ENCODE measurements around the gene PGLYRP1.

Gene PGLYRP1, protein sequence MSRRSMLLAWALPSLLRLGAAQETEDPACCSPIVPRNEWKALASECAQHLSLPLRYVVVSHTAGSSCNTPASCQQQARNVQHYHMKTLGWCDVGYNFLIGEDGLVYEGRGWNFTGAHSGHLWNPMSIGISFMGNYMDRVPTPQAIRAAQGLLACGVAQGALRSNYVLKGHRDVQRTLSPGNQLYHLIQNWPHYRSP

DNA sequence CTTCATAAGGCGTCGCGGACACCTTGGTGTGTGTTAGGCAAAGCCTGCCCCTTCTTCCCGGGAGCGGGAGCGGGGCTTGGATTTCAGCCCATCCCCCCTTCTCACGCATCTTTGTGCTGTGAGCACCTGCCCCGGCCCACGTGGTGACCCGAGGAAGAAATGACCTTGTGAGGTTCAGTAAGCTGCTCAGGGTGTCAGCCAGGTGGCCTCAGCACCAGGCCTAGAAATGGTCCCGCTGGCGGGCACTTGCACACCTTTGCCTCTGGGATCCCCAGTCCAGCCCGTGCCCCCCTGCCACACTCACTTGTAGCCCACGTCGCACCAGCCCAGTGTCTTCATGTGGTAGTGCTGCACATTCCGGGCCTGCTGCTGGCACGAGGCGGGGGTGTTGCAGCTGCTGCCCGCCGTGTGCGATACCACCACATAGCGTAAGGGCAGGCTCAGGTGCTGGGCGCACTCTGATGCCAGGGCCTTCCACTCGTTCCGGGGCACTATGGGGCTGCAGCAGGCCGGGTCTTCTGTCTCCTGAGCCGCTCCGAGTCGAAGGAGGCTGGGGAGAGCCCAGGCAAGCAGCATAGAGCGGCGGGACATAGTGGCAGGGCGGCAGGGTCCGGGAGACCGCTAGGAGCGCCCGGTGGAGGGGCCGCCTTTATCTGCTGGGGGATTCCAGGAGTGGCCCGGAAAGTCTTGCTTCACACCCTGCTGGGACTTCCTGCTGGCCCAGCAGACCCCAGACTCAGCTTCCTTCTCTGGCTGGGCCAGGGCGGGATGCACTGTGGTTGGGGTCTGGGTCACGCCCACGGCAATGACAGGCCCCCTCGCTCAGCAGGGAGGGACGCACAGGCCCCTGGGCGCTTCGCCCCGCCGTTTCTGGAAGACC, at the start of gene PGLYRP1:
Gene PGLYRP1 (minus strand): TSS at position 623 of the 880 bp plus-strand sequence. CDS start 32 bp downstream, at position 591.
- no peak for DNase-seq (ENCODE audit: low read depth)

DNA sequence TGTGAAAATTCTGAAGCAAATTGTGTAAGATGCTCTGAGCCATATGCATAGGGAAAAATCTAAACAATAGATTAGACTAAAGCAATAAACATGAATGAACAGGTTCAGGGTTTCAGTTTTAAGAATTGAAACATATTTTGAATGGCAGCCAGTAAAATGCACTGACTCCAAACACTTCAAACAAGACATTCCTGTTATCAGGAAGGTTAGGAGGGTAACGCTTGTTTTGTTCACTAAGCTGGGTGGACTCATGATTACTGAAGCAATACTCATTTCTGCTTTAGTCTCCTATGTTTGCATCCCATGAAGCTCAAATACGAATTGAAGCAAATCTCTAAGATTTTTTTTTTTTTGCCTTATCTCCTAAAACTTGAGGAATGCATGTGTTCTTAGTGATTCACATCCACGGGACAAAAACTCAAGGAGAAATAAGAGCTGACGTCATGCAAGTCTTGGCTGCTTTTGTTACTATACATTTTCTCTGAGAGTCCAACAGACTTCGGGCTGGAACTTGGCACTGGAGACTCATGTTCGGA, 47.0 kb upstream of the PGLYRP1 start:
- no peak for DNase-seq (ENCODE audit: low read depth)

DNA sequence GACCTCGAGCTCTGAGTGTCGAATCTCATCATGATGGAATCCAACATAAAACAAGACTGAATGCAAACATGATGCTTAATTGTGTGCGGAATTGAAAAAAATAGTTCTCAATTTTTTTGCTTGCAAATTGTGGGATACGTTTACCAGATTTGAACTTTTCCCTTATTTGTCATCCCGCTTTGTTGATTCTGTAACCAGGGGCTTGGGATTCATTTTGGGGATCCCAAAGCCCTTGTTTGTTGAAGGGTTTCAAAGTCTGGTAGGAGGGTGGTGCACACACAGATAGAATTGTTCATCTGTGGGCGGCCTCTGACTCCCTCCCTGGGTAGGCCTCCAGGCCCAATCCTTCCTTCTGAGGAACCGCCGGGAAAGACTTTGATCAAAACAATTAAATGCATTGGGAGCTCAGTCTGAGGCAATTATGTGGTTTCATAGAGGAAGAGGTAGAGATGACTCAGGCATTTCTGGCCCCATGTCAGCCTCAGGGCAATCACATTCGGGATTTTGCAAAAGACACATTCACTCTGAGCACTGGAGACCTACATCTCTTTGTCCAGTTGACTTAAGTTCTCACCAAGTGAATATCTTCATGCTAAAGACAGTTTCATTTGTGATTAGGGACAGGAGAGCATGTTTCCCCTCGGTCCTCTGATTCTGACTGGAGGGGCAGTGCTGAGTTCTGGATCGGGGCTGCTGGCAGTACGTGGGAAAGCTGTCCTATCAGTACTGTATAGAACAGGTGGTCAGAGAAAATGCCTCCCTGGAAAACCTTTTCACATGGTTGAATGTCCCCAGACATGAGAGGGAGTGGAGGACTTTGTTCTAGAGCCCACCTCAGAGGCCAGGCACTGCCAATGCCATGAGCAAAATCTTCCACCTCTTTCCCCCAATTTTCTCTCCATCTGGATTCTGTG, 45.7 kb upstream of the PGLYRP1 start:
- DNase-seq (ENCODE audit: low read depth), result no peak

DNA sequence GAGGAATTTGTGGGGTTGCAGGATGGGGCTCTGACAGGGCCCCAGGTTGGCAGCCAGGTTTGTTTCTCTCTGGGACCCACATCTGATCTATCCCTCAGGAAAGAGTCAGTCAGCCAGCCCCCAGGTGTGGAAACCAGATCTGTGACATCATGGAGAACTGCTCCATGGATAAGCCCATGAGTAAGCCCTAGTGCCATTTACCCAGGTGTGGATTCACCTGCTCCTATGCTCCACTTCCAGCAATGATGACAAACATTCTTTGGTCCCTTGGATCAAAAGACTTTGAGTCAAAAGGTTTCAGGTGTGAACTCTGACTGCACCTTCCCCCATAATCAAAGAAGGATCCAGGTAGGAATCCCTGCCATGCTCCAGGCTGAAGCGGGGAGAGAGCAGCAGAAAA, 44.8 kb upstream of the PGLYRP1 start:
- no peak for DNase-seq (ENCODE audit: low read depth)

DNA sequence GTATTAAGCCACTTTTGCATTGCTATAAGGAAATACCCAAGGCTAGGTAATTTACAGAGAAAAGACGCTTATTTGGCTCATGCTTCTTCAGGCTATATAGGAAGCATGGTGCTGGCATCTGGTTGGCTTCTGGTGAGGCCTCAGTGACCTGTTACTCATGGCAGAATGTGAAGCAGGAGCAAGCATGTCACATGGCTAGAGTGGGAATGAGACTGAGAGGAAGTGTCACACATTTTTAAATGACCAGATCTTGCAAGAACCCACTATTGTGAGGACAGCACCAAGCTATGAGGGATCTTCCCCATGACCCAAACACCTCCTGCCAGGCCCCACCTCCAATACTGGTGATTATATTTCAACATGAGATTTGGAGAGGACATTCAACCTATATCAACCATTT, 43.6 kb upstream of the PGLYRP1 start:
- DNase-seq (ENCODE audit: low read depth), result no peak

DNA sequence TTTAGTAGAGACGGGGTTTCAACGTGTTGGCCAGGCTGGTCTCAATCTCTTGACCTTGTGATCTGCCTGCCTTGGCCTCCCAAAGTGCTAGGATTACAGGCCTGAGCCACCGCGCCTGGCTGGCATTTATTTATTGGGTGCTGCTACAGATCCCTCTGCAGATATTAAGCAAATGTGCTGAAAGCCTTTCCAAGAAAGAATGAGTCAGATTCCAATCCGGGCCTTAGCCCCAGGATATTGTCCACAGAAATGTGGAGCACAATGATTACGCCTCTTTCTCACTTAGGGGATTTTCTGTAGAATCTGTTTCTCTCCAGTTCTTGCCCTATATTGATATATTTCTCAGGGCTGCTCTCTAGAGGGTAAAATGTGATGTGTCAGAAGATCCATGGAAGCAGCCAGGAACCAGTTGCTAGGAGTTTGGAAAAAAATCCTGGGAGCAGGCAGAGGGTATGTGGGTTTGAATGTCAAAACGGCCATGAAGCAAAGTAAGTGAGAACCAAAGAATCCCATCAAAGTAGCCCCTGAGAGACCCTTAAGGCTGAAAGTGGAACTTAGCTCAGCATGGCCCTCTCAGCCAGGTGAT, 42.7 kb upstream of the PGLYRP1 start:
- no peak for DNase-seq (ENCODE audit: low read depth)

DNA sequence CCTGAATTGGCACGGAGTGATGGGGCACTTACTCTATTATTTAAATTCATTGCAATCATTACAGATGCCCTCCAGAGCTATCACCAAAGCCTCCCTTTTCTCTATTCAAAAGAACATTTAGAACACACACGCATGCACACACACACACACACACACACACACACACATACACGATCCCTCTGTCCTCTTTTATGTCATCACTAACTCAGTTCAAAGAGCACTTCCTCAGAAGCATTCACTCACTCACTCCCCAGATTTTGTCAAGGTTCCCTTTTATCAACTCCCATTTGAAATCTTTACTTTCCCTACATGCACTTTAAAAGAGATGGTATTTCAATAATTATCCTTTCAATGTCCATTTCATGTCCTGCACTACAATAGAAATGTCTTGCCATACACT, 40.3 kb upstream of the PGLYRP1 start:
- no peak for DNase-seq (ENCODE audit: low read depth)

DNA sequence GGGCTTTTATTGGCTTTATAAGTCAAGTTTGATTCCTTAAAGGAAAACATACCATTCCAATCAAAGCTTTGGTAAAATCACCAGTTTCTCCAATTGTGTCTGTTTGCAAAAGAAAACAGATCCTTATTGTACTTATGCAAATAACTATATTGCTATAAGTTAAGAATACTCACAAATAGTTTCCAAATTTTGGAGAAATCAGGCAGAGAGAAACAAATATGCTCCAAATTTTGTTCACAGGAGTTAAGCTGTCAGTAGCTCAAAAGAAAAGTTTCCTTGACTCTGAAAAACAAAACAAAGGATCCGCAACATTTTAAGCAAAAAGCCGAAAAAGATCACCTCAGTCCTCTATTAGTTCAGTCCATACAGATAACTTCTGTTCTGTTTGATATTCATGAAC, 37.2 kb upstream of the PGLYRP1 start:
- DNase-seq (ENCODE audit: low read depth), result no peak

DNA sequence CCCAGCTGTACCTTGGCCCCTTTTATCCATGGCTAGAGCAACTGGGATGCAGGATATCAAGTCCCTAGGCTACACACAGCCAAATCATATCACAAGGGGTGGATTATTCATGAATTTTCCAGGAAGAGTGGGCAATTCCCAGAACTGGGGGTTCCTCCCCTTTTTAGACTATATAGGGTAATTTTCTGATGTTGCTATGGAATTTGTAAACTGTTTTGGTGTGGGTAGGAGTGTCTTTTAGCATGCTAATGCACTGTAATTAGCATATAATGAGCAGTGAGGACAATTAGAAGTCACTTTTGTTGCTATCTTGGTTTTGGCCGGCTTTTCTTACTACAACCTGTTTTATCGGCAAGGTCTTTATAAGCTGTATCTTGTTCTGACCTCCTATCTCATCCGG, 35.9 kb upstream of the PGLYRP1 start:
- no peak for DNase-seq (ENCODE audit: low read depth)

DNA sequence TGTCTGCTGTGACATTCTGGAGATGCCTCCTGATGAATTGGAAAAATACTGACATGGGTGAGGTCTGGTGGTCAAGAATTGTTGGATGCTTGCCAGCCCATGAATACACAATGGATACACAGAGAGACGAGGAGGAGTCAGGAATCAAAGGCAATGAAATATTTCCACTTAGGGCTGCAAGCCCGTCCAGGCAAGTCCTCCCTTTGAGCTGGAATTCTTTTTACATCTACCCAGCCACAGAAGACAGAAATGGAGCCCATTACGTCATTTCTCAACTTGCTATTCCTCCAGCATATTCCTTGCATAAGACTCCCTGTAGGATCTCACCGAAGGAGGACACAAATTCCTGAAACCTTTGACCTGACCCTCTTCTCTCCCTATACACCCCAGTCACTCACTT, 33.7 kb upstream of the PGLYRP1 start:
- no peak for DNase-seq (ENCODE audit: low read depth)

DNA sequence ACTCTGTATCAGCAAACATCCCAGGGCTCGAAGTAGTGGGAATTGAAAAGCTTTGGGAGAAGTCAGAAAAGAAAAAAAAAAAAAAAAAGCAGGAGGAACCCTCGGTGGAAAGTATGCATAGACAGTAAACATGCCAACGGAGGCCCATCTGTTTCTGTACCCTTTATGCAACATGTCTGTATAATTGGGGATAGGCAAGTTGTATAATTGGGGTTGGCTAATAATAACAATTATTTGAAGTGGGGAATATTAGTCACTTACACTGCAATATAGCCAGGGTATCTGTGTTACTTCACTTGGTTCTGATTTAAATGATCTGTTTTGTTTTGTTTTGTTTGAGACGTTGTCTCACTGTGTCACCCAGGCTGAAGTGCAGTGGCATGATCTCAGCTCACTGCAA, 30.0 kb upstream of the PGLYRP1 start:
- DNase-seq (ENCODE audit: low read depth), result no peak

DNA sequence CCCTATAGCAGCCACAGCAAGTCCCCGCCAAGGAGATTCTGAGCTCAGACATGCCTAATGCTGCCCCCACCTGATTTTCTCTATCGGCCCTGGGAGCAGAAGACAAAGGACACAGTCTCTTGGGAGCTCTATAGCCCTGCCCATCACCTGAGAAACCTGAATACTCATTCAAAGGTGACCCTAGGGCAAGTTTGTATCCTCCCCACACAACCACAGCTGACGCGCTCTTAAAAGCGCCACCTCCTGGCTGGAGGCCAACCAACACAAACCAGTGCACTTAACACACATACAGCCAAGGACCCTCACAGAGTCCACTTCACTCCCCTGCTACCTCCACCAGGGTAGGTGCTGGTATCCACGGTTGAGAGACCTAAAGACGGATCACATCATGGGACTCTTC, 26.7 kb upstream of the PGLYRP1 start:
- no peak for DNase-seq (ENCODE audit: low read depth)

DNA sequence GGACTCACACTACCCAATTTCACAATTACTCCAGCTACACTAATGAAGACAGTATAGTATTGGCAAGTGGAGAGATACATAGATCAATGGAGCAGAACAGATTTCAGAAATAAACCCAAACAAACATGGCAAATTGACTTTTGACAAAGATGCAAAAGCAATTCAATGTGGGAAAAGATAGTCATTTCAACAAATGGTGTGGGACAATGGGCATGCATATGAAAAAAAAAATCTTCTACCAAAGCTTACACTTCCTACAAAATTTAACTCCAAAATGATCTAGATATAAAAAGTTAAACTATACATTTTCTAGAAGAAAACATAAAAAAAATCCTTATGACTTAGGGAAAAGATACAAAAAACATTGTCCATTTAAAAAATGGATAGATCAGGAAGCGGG, 20.7 kb upstream of the PGLYRP1 start:
- no peak for DNase-seq (ENCODE audit: low read depth)

DNA sequence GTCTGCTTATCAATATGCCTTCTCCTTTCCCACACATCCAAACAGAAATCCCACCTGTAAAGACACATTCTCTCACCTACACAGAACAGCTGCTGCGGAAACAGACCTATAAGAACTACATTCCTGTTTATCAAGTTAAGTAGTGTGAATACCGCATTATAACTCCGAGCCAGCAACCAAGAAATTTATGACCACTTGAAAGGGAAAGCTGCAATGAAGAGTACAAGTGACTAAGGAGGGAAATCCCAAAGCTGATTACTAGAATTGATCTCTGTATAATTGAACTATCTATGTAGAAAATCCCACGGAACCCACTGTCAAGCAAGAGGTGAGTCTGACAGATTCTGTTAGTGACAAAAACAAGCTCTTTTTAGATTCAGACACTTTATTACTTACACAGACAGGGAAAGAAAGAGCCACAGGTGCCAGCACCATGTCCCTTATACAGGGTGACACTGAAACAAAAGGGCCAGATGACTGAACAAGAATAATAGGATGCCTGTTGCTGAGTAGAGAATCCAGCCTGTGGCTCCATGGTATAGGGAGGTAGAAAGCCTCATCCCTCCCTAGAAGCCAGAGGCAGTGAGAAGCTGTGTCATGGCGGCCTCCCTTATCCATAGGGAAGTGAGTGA, 19.5 kb upstream of the PGLYRP1 start:
- no peak for DNase-seq (ENCODE audit: low read depth)

DNA sequence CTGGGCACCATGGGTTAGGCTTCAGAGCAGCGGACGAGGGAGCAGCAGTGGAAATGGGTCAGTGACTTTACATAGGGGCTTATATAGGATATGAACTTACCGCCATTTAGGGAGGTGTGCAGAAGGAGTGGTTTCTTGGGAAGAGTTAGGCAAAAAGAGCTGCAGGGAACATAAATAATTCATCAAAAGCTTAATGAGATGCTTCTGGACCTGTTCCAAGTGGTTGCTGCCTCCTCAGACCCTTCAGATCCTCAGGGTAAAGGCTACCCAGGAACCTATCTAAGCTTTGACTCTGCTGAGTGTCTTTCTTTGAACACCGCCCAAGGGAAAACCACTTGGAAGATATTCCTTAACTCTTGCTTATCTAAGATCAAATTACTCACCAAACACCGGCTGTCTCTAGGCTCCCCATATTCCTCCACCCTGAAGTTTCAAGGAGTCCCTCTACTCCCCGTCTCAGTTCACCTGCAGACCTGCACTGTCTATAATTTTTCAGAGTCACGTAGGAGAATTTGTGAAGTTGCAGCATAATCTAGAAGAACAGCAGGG, 18.2 kb upstream of the PGLYRP1 start, which contains the start of gene IGFL4:
Gene IGFL4 (minus strand): TSS at position 51 of the 549 bp plus-strand sequence. CDS start 40 bp downstream, at position 11.
- DNase-seq (ENCODE audit: low read depth), result no peak

DNA sequence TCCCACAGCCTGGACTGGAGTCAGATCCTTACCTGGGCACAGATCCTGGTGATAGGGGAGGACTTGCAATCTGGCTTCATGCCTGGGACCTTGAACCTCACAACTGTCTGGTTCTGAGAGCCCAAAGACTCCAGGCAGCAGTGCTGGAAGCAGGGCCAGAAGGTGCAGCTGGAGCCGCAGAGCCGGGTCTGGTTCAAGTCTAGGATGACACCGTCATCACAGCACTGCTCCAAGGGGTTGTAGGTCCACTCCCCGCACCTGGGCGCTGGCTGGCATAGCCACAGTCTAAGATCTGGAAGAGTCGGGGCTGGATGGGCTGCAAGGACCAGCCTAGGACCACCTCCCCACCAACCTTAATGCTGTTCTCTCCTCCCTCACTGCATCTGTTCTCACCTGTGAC, 17.3 kb upstream of the PGLYRP1 start:
- DNase-seq (ENCODE audit: low read depth), result no peak

DNA sequence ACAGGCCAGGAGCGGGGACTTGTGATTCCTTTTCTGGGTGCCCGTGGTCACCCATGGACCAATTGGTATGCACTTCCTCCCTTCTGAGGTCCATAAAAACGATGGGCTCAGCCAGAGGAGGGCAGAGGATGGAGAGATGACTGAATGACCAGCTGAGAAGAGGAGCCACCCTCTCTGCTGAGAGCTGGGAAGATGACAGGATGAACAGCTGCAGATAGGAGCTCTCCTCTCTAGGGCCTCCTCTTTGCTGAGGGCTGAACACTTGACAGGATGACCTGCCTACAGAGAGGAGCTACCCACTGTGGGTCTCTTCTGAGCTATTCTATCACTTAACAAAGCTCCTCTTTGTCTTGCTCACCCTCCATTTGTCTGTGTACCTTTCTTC, 13.9 kb upstream of the PGLYRP1 start:
- DNase-seq (ENCODE audit: low read depth), result no peak

DNA sequence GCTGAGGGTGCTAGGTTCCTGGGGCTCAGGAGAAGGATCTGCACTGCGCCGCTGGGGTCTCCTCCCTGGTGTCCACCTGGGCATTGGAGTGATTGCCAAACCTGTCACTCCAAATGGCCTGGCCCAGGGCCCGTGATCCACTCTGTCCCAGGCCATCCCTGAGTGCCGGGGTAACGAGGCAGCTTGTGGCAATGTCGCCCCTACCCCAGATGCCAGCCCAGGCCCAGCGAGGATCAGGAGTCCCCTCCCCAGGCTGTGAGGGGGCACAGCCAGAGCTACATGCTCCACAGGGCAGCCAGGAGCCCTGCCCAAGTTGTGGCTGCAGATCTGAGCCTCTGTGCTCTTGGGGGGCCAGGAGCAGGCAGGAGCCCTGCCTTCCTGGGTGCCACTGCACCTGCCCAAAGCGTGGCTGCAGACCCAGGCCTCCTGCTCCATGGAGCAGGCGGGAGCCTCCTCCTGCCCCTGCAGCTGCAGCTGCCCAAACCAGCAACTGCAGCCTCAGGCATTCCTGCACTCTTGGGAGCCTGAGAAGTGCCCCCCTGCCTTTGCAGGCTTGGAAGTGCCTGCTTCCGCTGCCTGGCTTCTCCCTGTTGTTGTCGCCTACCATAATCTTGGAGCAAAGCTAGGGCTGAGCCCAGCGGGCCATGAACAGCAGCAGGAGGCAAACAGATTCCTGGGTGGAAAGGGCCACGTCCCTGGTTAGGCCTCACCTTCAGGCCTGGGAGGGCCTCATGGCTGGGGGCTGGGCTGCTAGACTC, 13.3 kb upstream of the PGLYRP1 start:
- no peak for DNase-seq (ENCODE audit: low read depth)

DNA sequence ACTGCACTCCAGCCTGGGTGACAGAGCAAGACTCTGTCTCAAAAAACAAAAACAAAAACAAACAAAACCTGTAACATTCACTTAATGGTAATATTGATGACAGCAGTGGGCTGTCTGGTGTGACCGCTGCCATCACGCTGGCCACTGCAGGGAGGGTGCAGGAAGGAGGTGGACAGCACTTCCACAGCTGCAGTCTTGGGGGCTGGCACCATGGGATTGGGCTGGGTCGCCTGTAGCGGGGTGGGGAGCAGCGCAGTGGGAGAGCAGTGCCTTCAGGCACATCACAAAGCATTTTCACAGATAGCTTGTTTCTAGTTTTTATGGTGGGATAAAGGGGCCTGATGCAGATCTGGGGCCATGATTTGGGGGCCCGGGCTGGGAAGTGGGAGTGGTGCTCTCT, 12.7 kb upstream of the PGLYRP1 start:
- DNase-seq (ENCODE audit: low read depth), result no peak

DNA sequence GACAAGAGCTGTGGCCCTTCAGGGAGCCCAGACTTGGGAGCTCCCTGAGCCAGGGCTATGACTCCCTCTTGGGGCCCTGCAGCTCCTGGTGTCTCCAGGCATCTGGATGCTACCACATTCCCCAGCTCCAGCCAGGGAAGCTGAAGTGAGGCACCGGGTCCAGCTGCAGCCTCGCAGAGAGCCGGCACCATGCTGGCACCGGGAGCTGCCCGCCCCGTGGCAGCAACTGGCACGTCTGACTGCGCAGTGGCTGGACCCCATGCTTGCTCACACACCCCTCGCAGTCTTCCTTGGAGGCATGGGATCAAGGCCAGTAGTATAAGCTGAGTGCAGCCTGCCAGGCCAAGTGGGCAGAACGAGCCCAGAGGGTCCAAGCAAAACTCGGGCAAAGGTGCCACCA, 10.5 kb upstream of the PGLYRP1 start:
- no peak for DNase-seq (ENCODE audit: low read depth)
